MG63 (cell line): Measurements from ENCODE around the gene SBK2. TPM values are rescaled to one million over a fixed set of nuclear protein-coding genes. Genes with fewer than 3 reads are reported as not detected.

Source experiments
- DNase-seq: peaks from one replicate; pipeline ENCODE4 v3.0.0-alpha.2; 2020
- H3K27me3 ChIP-seq: fragments of 250-450 bp; sonication (Bioruptor Pico); 2 replicates; pipeline ENCODE4 v1.5.1; 2020; ENCODE audit warnings: mild to moderate bottlenecking, moderate library complexity
- H3K36me3 ChIP-seq: fragments of 250-450 bp; sonication (Bioruptor Pico); 2 replicates; pipeline ENCODE4 v1.5.1; 2020; ENCODE audit warnings: mild to moderate bottlenecking, moderate library complexity
- H3K4me3 ChIP-seq: fragments of 250-450 bp; sonication (Bioruptor Pico); 2 replicates; pipeline ENCODE4 v1.5.1; 2020; ENCODE audit warnings: mild to moderate bottlenecking, moderate library complexity
- H3K9me3 ChIP-seq: fragments of 250-450 bp; sonication (Bioruptor Pico); 2 replicates; pipeline ENCODE4 v1.5.1; 2020; ENCODE audit warnings: mild to moderate bottlenecking, moderate library complexity
- total RNA-seq: library from RNA; depleted of rRNA; stranded (reverse); fragments of >200 nt; shearing (Covaris generic); gene quantifications from 2 replicates; pipeline ENCODE4 v1.2.3, GENCODE V29; 2014; ENCODE audit warnings: low replicate concordance

The SBK2 gene
- total RNA-seq, 1 experiment from 2014 or later, result 0.20 TPM

GRCh38 chr19:55567708-55568328 lies 30.9 kb upstream of the SBK2 start:
- DNase-seq, result no peak
- Histone ChIP-seq H3K27me3 (peaks cover 2% of the 10 kb centered on the region; the same call in 1 of the 2 replicates), H3K4me3 (no peak overlapping the region), H3K9me3 (no peaks in the 10 kb centered on the region), H3K36me3 (no peaks in the 10 kb centered on the region)

GRCh38 chr19:55566823-55567222 lies 29.9 kb upstream of the SBK2 start:
- Histone ChIP-seq H3K36me3 (no peaks in the 10 kb centered on the region), H3K9me3 (no peaks in the 10 kb centered on the region), H3K4me3 (no peak overlapping the region), H3K27me3 (peaks cover 2% of the 10 kb centered on the region; the same call in 1 of the 2 replicates)
- no peak for DNase-seq

GRCh38 chr19:55563261-55563690 lies 26.3 kb upstream of the SBK2 start:
- peak; percentile 97 for DNase-seq
- H3K27me3 ChIP-seq, result peaks cover 2% of the 10 kb centered on the region; the same call in 1 of the 2 replicates
- H3K36me3 ChIP-seq, result no peaks in the 10 kb centered on the region
- H3K9me3 ChIP-seq, result peaks cover 5% of the 10 kb centered on the region; the same call in 1 of the 2 replicates
- no peak overlapping the region for H3K4me3 ChIP-seq

GRCh38 chr19:55559684-55560083 lies 22.8 kb upstream of the SBK2 start:
- Histone ChIP-seq H3K9me3 (peaks cover 5% of the 10 kb centered on the region; the same call in 1 of the 2 replicates), H3K4me3 (no peak overlapping the region), H3K27me3 (no peaks in the 10 kb centered on the region), H3K36me3 (no peaks in the 10 kb centered on the region)
- no peak for DNase-seq

DNA sequence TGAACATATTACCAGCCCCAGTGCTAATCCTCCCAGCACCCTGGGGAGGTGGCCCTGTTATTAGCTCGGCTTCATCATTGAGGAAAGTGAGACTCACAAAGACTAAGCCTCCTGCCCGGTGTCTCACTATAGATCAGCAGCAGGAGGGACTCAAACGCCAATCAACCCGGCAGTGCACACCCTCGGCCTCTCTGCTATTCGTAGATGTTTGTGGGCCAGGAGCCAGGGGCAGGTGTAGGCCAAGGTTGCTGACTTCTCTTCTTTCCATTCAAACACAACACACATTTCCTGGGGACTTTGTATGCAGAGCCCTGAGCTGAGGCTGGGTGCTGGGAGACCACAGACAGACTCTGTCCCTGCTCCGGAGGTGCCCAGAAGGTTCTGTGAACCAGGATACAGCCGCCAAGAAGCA lies 17.8 kb upstream of the SBK2 start:
- DNase-seq, result no peak

DNA sequence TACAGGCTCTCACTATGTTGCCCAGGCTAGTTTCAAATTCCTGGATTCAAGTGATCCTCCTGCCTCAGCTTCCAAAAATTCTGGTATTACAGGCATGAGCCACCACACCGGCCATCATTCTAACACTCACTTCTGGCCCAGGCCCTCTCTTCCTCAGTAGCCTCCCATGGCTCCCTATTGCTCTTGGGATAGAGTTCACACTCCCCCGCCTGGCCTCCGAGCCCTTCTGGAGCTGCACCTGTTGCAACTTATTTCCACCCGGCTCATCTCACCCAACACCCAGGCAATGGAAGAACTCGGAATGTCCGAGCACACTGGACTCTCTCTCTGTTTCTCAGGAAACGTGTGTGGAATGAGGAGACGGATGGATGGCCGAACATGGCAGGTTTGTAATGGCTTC lies 17.4 kb upstream of the SBK2 start:
- no peaks in the 10 kb centered on the region for H3K36me3 ChIP-seq
- H3K9me3 ChIP-seq, result no peaks in the 10 kb centered on the region
- no peak for DNase-seq
- H3K27me3 ChIP-seq, result no peaks in the 10 kb centered on the region
- H3K4me3 ChIP-seq, result no peak overlapping the region

More for the DNA sequence above, 17.8 kb upstream of the SBK2 start:
- no peaks in the 10 kb centered on the region for H3K27me3 ChIP-seq
- H3K36me3 ChIP-seq, result no peaks in the 10 kb centered on the region
- no peaks in the 10 kb centered on the region for H3K9me3 ChIP-seq
- no peak overlapping the region for H3K4me3 ChIP-seq

GRCh38 chr19:55553217-55554182 lies 16.6 kb upstream of the SBK2 start:
- Histone ChIP-seq H3K9me3 (no peaks in the 10 kb centered on the region), H3K27me3 (no peaks in the 10 kb centered on the region), H3K4me3 (no peak overlapping the region), H3K36me3 (no peaks in the 10 kb centered on the region)
- DNase-seq, result no peak

DNA sequence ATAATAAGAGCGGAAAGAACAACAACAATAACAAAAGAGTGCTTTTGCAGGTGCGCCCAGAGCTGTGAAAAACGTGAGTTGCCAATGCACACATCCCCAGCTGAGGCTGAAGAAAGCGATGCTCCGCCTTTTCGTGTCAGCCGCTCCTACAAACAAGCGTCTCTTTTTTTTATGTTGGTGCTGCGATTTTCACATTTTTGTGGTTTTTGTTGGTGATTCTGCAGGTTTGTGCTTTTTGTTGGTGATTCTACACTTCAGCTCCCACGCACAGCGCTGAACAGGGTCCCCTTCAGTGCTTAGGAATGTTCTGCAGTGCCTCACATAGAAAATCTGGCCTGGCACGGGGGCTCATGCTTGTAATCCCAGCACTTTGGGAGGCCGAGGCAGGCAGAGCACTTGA lies 15.7 kb upstream of the SBK2 start:
- no peaks in the 10 kb centered on the region for H3K27me3 ChIP-seq
- H3K36me3 ChIP-seq, result no peaks in the 10 kb centered on the region
- DNase-seq, result peak; percentile 81
- no peak overlapping the region for H3K4me3 ChIP-seq
- no peaks in the 10 kb centered on the region for H3K9me3 ChIP-seq

DNA sequence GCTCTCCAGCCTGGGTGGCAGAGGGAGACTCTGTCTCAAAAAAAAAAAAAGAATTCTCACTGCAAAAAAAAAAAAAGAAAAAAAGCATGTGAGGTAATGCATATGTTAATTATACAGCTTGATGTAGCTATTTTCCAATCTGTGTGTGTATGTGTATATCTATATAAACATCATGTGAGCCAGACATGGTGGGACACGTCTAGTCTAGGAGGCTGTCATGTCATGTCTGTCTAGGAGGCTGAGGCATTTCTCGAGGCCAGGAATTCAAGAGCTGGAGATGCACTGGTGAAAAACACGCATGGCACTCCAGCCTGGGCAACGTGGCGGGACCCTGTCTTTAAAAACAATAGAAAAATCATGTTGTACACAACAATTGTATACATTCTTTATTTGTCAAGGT lies 15.3 kb upstream of the SBK2 start:
- no peaks in the 10 kb centered on the region for H3K36me3 ChIP-seq
- DNase-seq, result no peak
- H3K4me3 ChIP-seq, result no peak overlapping the region

DNA sequence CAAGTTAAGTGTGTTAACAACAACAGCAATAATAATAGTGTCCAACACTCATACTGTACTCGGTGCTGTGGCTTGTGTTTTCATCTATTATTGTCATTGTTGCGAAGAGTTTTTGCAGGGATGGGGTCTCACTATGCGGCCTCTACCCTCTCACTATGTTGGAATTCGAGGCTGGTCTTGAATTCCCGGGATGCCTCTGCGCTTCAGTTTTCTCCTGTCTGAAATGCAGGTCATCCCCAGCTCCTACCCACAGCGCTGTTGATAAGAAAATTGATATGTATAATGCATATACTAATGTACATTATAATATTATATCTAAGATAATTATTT lies 13.4 kb upstream of the SBK2 start:
- no peak for DNase-seq
- Histone ChIP-seq H3K27me3 (no peaks in the 10 kb centered on the region), H3K9me3 (no peaks in the 10 kb centered on the region), H3K36me3 (no peaks in the 10 kb centered on the region), H3K4me3 (peak overlapping the region; percentile 9)

More for the DNA sequence above, 15.3 kb upstream of the SBK2 start:
- H3K27me3 ChIP-seq, result no peaks in the 10 kb centered on the region
- H3K9me3 ChIP-seq, result no peaks in the 10 kb centered on the region

GRCh38 chr19:55549500-55550320 lies 12.8 kb upstream of the SBK2 start:
- peak; percentile 86 for DNase-seq
- Histone ChIP-seq H3K36me3 (no peaks in the 10 kb centered on the region), H3K4me3 (peak overlapping the region; percentile 9), H3K27me3 (no peaks in the 10 kb centered on the region), H3K9me3 (no peaks in the 10 kb centered on the region)

- DNase-seq, result peak; percentile 95
- H3K9me3 ChIP-seq, result no peaks in the 10 kb centered on the region
- no peaks in the 10 kb centered on the region for H3K36me3 ChIP-seq
- no peaks in the 10 kb centered on the region for H3K27me3 ChIP-seq
- H3K4me3 ChIP-seq, result no peak overlapping the region
These were observed 10.1 kb upstream of the SBK2 start for GRCh38 chr19:55546822-55547614.

DNA sequence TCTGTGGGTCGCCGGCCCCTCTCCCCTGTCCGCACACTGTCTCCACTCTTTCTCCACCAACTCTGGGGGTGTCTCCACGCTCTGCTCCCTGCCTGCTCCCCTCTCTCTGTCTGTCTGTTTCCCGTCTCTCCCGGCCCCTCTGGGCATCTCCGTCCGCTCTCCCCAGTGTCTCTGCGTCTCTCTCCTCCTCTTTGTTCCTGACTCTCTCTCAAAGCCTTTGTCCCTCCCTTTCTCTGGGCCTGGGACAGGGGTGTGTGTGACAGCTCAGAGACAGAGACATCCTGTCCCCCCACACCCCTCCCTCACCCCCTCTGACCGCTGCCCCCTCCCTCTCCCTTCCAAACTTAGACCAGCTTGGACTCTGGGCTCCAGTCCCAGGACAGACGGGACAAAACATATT lies 9.1 kb upstream of the SBK2 start:
- no peak for DNase-seq
- H3K9me3 ChIP-seq, result no peaks in the 10 kb centered on the region
- no peaks in the 10 kb centered on the region for H3K27me3 ChIP-seq
- H3K4me3 ChIP-seq, result no peak overlapping the region
- H3K36me3 ChIP-seq, result no peaks in the 10 kb centered on the region

- Histone ChIP-seq H3K36me3 (no peaks in the 10 kb centered on the region), H3K9me3 (no peaks in the 10 kb centered on the region), H3K4me3 (no peak within 1 kb of the TSS), H3K27me3 (no peaks in the 10 kb centered on the region)
- DNase-seq, result no peak
These were observed 8.5 kb upstream of the SBK2 start, which contains the start of gene SBK3 for GRCh38 chr19:55545443-55545842. SBK3 (minus strand) TSS chr19:55545543; CDS start chr19:55545543, 0 bp downstream.

GRCh38 chr19:55544776-55545439 lies 8.0 kb upstream of the SBK2 start:
- DNase-seq, result peak; percentile 35
- H3K4me3 ChIP-seq, result no peak overlapping the region
- no peaks in the 10 kb centered on the region for H3K9me3 ChIP-seq
- H3K27me3 ChIP-seq, result no peaks in the 10 kb centered on the region
- no peaks in the 10 kb centered on the region for H3K36me3 ChIP-seq

- Histone ChIP-seq H3K9me3 (no peaks in the 10 kb centered on the region), H3K4me3 (no peak overlapping the region), H3K36me3 (no peaks in the 10 kb centered on the region), H3K27me3 (no peaks in the 10 kb centered on the region)
- no peak for DNase-seq
These were observed 7.1 kb upstream of the SBK2 start for GRCh38 chr19:55544014-55544413.
